NCI-H2171 treated with DMSO at 0.1 percent for 48 hours (cell line): Measurements from ENCODE around the gene MISP3.

ENCODE experiments used
- DNase-seq: peaks from one replicate; lab custom pipeline; 2025; lab: John Stamatoyannopoulos, UW

Gene MISP3

DNA sequence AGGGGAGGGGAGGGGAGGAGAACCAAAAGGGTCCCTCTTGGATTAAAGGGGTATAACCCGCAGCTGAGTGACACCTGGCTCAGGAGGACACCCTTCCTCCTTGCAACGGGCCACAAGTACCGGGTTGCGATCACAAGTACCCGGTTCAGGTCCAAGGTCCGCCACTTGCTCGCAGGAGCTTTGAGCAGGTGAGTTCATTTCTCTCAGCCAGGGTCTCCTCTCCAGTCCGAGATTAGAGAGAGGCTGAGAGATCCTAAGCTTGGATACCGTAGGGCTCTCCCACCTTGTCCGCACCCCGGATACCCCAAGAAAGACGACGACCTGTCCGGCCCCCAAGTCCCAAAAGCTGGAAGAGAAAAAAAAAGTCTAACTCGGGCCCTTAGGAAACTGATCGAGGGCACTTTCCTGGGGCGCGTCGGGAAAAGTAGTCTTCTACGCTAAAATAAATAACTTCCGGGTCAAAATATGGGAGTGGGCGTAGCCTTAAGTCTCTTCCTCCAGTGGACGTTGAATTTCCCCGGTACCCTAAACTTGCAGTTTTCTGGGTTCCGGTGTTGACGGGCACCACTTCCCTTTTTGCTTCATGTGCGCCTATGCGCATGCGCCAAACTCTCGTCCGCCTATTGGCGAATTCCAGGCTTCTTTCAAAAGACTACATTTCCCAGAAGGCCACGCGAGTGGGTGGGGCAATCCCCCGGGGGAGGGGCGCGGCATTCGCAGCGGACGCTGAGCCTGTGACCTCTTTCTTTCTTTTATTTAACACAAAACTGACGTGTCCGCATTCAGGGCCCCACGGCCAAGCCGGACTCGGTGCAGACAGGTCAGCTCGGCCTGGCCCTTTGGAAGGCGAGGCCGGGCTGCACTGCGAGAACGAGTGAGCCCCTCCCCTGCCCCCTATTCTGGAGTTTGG, 8.6 kb downstream of the MISP3 start:
- peak; percentile 99 for DNase-seq

DNA sequence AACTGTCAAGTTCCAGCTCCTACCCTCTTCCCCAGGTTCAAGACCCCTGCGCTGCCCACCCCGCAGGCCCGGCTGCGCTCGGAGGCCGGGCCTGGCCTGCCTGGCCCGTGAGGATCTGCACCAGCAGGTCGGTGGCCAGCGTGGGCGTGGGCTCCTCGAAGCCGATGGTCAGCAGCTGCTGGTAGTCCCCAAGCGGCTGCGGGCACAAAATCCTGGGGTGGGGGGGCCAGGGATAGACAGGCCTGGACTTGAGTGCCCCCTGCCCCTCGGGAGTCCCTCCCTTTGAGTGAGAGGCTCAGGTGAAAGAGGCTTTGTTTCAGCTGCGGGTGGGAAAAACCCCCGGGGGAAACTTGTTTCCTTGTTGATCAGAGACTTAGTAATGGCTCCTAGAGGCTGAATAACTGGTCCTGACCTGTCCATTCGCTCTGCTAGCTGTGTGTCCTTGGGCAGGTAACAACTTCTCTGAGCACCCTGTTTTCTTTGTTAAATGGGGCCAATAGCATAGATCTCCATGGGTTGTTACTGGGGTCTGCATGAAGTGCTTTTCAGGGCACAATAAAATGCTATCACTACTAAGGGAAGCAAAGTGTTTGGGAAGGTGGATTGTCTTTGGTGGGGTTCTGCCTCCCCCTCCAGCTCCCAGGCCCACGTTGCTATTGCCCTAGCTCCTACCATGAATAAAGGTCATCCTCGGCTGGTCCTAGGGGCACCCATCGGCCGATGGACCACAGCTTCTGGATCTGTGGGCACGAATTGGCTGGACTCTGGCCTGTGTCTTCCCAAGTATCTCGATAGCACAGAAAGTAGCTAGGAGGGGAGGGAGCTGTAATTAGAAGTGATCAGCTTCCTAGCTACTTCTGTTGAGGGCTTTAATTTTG, 9.4 kb downstream of the MISP3 start:
- DNase-seq = no peak

DNA sequence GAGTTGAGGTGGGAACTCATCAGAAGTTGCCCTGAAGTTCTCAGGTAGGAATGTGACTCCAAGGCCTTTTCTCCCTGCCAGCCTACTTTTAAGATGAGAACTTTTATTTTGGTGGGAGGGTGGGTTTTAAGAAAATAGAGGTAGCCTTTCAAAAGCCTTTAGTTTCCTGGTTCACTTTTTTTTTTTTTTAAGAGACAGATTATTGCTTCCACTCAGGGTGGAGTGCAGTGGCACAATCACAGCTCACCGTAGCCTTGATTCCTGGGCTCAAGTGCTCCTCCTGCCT, 10.0 kb downstream of the MISP3 start:
- no peak for DNase-seq

DNA sequence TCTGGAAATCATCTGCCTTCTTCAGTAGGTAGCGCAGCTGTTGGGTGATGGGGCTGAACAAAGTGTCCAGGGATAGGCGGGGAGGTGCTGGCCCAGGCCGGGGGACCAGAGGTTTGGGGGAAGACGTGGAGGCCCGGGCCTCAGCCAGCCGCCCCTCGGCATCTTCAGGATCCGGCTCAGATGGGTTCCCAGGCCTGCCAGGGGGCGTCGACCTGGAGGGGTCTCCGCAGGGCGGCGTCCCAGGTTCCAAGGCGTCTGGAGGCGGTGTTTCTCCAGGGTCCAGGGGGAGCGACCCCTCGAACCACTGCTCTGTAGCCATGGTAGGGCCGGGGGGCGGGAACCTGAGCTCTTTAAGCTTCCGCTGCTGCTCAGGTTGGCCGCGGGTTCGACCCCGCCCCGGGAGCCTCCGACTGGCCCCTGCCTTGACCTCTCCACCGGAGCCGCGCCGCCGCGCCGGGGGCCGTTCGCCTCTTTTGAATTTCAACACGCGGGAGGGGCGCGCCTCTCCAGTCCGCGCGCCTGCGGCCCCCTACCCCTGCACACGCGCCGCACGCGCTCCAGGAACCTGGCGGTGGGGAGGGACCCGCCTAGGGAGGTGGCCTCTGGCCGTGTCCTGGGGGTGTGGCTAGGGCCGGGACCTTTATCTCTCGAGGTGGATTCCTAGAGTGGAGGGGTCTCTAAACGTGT, 12.9 kb downstream of the MISP3 start, which contains the start of gene C19orf67:
TSS of gene C19orf67 (minus strand) at position 475 of the 687 bp plus-strand sequence. CDS start at position 319, 156 bp downstream.
- no peak for DNase-seq

DNA sequence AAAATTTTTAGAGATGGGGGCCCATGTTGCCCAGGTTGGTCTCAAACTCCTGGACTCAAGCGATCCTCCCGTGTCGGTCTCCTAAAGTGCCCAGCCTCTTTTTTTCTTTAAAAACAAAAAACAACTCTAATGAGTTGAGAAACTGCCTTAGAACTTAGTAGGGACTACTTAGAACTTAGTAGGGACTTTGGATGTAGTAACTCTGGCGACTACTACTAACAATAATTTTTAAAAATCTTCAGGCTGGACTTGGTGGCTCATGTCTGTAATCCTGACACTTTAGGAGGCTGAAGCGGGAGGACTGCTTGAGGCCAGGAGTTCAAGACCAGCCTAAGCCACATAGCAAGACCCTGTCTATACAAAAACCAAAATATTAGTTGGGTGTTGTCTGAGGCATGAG, 13.5 kb downstream of the MISP3 start:
- no peak for DNase-seq

DNA sequence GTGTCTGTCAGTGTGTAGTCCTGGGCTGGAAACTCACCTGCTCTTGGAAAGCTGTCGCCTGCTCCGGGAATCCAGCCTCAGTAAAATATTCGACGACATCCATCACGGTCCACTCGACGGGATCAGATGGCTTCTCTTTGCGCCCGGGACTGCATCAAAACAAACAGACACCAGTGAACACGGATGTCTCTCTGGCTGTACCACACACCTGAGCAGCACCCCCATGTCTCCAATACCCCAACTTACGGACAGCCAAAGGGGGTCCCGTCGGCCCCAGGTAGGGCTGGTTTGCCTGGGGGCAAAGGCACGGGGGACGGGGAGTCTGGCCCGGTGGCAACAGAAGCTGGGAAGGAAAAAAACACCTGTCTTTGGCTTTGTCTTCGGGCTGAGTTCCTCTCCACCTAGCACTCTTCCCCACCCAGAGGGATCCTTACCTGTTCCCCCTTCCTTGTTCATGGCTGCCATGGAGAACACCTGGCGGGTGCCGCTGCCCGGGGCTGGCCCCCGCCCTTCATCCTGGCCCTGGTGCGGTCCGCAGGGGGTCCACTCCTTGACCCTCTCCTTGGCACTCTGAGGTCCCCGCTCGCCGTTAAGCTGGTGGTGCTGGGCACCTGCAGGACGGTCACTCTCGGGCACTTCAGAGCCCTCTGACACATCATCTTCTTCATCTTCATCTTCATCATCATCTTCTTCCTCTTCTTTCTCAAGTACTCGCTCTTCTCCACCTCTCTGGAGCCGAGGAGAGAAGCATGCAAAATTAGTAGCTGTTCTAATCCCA, 16.2 kb downstream of the MISP3 start:
- no peak for DNase-seq

DNA sequence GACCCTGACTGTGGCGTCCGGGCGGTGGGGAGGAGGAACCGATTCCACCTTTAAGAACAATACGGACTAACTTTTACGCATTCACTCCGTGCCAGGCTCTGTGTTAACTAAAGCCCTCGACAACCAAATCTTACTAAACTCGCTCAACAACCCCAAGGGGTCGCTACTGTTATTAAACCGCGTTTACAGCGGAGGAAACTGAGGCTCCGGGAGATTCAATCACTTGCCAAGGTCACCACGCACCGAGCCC, 16.8 kb downstream of the MISP3 start:
- peak; percentile 30 for DNase-seq

DNA sequence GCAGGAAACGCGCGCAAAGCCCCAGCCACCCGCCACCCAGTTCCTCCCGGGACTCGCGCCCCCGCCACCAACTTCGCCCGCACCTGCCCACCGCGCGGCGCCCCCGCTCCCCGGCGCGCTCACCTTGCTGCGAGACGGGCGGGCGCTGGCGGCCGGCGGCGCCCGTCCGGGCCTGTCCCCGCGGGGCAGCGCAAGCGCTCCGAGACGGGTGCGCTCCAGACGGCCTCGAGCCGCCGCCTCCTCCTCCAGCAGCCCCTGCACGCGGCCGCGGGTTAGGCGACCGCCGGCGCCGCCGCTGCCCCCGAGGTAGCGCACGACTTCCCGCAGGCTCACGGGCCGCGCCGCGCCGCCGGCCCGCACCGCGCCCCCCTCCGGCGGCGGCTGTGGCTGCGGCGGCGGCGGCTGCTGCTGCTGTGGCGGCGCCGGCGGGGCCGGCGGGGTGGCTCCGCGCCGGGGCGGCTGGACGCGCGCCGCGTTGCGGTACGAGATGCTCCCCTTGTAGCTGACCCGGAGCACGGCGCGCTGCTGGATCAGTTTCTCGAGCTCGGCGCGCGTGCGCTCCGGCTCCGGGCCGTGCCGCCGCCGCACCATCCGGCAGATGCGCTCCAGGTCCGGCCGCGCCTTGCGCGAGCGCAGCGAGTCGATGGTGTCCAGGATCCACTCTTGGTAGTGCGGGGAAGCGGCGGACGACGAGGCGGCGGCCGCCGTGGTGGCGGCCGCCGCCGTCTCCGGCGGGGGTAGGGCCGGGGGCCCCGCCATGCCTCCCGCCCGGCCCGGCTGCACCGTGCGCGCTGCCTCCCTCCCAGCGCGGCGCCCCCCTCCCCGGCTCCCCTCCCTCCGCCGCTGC, 17.3 kb downstream of the MISP3 start:
- peak; percentile 34 for DNase-seq

DNA sequence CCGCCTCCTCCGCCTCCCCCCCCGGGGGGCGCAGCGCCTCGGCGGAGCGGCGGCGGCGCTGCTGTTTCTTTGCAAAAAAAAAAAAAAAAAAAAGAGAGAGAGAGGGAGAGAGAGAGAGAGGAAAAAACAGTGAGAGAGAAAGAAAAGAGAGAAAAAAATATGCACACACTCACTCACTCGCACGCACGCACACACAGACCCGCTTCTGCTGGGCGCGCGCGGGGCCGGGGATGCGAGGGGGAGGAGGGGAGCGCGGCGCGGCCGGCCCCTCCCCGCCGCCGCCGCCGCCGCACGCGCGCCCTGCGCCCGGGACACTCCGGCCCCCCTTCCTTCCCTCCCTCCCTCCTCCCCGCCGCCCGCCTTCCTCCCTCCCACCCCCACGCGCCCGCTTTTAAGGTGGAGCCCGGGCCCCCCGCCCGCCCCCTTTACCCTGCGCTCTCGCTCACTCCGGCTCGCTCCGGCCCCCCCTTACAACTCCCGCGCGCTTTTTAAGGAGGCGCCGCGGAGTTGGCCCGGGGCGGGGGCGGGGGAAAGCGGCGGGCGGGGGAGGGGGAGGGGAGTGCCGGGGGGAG, 18.0 kb downstream of the MISP3 start, which contains the start of gene SAMD1:
TSS of gene SAMD1 (minus strand) at position 243 of the 572 bp plus-strand sequence.
- DNase-seq = peak; percentile 78

DNA sequence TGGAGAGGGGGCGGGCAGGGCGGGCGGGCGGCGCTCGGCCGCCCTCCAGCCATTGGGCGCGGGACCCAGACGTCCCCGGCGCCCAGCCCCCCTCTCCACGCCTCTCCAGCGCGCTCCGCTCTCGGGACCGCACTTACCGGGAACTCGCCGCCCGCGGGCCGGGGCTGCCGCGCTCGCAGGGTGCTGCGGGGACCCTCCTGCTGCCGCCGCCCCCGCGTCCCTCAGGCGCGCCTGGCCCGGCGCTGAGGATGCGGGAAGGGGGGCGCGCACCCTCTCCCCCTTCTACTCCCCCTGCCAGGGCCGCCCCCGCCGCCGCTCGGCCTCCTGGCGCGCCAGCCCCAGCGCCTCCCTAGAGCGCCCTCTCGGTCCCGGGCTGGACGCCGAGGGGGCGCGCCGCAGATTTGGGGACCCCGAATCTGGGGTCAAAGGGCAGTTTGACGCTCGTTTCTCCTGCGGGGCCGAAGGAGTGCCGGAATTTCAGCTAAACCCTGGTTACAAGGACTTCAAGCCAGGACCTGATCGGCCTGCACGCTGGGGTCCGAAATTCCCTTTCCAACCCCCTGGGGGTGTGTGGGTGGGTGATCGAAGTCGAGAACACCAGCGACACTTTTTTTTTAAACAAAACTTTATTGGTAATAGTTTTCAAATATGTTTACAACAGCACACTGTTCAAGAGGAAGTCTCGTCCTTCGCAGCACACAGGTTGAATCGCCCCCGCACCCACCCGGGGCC, 18.7 kb downstream of the MISP3 start:
- DNase-seq = peak; percentile 69

DNA sequence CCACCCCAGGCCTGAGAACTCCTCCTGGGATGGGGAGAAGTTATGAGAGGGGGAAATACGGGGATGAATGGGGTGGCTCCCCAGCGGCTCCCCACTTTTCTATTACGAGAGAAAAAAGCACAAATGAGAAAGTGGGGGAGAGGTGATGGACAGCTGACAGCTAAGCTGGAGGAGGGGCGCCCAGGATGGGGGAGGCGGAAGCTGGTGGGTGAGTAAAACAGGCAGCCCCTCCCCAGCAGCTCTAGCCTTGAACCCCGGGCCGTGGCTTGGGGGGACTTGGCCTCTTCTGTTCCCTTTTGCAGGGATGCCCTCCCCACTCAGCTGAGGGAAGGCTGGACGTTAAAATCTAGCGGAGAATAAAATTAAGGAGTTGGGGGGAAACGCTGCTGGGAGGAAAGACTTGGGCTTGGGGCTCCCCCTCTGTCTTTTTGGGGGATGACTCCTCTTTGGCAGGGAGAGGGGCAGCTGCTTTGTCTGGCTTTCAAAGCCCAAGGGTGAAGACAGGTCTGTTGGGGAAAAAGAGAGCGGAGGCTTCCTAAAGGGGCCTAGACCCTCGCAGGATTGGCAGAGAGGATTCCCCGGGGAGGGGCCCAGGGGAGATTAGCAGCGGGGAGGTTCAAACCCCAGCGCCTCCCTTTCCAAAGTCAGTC, 19.4 kb downstream of the MISP3 start:
- DNase-seq = peak; percentile 29

DNA sequence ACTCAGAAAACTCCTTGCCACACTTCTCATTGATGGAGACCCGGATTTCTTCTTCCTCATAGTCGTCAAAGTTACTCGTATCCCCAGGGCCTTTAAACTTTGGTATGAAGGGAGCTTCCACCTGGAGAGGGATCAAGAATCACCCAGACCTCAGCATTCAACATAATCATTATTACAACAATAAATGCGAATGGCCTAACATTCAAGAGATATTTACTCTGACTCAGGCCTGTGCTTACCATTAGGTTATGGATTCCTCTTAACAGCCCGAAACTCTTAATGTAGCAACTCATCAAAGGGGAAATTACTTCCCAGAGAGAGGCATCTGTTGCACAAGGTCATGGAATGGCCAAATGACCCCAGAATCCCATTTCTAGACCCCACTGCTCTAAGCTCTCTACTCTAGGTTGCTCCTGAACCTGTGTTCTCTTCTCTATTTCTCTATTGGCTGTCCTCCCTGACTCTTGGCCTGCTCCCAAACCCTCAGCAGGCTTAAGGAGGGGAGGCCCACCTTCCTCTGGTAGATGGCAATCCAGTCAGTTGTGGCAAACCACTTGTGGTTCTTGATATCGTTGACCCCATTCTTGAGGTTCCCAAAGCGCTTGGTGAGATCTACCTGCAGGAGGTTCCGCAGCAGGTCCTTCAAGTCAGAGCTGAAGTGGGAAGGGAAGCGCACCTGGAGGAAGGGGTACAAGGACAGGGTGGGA, 20.7 kb downstream of the MISP3 start:
- DNase-seq = no peak

DNA sequence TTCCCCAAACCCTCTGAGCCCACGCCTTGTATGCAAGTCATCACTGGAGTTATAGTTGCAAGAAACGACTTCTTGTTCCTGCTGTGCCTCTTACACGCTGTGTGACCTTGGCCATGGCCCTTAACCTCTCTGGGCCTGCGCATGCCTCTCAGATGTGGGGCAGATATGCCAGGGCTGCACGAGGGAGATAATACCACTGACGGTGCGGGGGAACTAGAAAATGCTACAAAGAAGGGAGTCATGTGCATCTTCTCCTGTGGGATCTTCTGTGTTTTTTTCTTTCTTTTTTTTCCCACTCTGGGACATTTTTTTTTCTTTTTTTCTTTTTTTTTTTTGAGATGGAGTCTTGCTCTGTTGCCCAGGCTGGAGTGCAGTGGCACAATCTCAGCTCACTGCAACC, 22.3 kb downstream of the MISP3 start:
- DNase-seq = no peak

DNA sequence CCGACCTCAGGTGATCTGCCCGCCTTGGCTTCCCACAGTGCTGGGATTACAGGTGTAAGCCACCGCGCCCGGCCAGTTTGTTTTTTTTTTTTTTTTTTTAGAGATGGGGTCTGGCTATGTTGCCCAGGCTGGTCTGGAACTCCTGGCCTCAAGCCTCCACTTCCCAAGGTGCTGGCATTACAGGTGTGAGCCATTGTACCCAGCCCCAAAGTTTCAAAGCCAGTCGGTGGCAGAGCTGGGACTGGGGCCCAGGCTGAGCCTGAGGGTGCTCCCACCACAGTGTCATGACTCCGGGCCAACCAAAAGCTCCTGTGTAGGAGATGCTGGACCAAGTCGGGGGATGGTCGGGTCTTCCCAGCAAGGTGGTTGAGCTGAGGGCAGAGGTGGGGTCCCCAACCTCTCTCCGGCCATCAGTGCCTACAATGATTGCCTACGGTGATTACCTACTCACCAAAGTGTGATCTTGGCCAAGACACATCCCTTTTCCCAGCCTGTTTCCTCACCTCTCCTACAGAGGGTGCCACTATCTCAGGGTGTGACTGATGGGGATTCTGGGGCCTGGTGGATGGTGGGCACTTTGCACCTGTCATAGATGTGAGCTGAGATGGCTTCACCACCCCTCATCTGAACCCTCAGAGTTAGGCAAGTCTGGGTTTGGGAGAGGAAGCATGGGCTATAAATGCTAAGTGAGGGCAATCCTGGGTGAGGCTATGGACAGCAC, 23.8 kb downstream of the MISP3 start:
- DNase-seq = no peak

DNA sequence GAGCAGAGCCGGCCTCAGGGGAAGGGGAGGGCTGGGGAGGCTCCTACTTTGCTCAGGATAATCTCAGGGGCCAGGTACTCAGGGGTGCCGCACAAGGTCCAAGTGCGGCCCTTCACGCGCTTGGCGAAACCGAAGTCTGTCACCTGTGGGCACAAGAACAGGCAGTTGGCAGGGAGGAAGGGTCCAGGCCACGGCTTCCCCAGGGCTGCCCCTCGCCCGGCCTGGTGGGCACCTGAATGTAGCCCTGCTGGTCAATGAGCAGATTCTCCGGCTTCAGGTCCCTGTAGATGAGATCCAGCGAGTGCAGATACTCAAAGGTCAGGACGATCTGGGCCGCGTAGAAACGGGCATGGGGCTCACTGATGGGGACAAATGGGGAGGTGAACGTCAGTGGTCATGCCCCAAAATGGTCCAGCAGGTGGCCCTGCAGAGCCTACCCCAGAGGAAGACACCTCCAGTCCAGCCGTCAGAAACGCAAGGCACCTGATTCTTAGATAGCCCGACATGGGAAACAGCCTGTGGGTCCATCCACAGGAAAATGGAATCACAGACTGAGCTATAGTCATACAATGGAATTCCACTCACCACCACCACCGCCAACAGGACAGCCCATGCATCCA, 25.1 kb downstream of the MISP3 start:
- DNase-seq = no peak

DNA sequence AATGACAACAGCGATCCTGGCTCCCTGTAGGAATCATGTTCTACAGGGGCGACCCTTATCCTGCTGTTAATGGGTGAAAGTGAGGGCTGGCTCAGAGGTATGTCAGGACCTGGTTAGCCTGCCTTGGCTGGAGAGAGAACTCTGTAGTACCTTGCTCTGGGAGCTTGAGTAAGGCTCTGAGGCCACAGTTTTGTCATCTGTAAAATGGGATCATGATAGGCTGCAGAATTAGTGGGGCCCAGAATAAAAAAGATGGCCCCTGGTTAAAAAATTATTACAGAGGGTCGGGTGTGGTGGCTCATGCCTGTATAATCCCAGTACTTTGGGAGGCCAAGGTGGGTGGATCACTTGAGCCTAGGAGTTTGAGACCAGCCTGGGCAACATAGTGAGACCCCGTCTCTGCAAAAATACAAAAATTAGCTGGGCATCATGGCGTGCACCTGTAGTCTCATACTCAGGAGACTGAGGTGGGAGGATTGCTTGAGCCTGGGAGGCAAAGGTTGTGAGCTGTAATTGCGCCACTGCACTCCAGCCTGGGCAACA, 28.5 kb downstream of the MISP3 start:
- no peak for DNase-seq

DNA sequence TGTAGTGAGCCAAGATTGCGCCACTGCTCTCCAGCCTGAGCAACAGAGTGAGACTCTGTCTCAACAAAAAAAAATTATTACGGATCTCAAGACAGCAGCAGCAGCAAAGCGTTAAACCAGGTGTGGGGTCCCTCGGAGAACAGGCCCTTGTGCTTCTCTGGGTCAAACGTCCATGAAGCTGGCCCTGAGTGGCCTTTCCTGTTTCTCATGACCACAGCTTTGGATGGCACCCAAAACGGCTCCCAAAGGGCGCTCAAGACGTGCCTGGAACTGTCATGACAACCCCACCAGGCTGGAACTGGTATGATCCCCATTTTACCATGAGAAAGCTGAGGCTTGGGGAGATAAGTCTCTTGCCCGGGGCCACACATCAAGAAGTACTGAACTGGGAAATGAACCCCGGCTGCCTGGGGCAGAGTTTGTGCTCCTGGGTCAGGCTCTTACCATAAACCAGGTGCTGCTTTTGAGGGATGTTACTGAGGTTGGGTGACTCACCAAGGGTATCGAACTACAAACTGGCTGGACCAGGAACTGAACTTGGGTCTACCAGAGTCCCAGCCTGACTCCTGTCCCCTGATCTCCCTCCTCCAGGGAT, 29.6 kb downstream of the MISP3 start:
- DNase-seq = no peak
